ENCODE results near the gene TCERG1L. TPM values are rescaled to one million over a fixed set of nuclear protein-coding genes. Genes with fewer than 3 reads are reported as not detected.

Gene TCERG1L
- total RNA-seq, 1 donor from 2014 or later = 0.46 TPM

DNA sequence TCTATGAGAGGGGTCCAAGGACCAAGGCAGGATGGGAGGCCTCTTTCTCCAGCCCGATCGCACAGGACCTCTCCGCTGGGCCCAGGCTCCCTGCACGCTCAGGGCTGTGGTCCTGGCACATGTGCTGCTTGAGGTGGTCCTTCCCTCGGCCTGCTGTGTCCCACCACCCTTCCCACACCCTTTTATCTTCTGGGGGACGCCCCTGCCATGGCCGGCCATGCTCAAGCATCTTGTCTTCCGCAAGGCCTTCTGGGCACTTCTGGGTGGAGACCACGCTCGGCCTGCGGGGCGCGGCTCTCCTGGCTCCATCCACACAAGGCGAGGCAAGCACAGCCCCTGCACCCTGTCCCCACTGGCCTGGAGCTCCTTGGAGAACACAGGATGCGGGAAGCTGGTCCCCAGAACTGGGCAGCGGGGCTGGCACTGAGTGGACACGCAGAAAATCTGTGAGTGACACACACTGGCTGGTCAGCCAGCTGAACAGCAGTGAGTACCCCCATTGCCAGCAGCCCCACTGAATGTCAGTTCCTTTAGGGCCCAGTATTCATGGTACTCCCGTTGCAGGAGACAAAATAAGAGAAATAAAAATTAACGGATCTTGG lies 115.9 kb downstream of the TCERG1L start:
- TF ChIP-seq, protein P1, sequence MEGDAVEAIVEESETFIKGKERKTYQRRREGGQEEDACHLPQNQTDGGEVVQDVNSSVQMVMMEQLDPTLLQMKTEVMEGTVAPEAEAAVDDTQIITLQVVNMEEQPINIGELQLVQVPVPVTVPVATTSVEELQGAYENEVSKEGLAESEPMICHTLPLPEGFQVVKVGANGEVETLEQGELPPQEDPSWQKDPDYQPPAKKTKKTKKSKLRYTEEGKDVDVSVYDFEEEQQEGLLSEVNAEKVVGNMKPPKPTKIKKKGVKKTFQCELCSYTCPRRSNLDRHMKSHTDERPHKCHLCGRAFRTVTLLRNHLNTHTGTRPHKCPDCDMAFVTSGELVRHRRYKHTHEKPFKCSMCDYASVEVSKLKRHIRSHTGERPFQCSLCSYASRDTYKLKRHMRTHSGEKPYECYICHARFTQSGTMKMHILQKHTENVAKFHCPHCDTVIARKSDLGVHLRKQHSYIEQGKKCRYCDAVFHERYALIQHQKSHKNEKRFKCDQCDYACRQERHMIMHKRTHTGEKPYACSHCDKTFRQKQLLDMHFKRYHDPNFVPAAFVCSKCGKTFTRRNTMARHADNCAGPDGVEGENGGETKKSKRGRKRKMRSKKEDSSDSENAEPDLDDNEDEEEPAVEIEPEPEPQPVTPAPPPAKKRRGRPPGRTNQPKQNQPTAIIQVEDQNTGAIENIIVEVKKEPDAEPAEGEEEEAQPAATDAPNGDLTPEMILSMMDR (IDR thresholded peaks at IDR 0.05; ENCODE audit: insufficient read depth, low read length, poor library complexity, severe bottlenecking) = no peak
- Histone ChIP-seq H3K36me3 (ENCODE audit: control insufficient read depth, insufficient read depth, low read length) (no peaks in the 10 kb centered on the region), H3K4me3 (ENCODE audit: low read depth, low read length) (no peak overlapping the region), H3K27me3 (ENCODE audit: control insufficient read depth, insufficient read depth, low read length) (no peaks in the 10 kb centered on the region)
- DNase-seq (ENCODE audit: low read depth) = no peak

DNA sequence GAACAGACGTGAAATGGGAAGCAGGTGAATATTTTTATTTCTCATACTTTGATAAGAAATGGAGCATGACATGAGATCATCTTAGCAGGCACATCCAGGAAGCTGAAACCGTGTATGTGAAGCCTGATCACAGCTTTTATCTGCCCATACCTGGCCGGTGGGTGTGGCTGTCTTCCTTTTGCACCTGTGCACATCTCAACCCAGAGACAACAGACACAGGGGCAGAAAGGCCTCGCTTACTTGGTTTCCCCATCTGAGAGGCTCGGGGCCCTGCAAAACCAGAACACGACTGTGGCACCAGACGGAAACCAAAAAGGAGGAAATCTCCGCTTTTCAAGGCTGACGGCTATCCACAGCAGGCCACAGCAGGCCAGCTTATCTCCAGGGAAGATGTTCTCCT lies 116.4 kb downstream of the TCERG1L start:
- Histone ChIP-seq H3K4me3 (ENCODE audit: low read depth, low read length) (no peak overlapping the region), H3K27me3 (ENCODE audit: control insufficient read depth, insufficient read depth, low read length) (no peaks in the 10 kb centered on the region), H3K36me3 (ENCODE audit: control insufficient read depth, insufficient read depth, low read length) (no peaks in the 10 kb centered on the region)
- DNase-seq (ENCODE audit: low read depth) = no peak
- TF ChIP-seq, protein P1 (IDR thresholded peaks at IDR 0.05; ENCODE audit: insufficient read depth, low read length, poor library complexity, severe bottlenecking) = no peak

DNA sequence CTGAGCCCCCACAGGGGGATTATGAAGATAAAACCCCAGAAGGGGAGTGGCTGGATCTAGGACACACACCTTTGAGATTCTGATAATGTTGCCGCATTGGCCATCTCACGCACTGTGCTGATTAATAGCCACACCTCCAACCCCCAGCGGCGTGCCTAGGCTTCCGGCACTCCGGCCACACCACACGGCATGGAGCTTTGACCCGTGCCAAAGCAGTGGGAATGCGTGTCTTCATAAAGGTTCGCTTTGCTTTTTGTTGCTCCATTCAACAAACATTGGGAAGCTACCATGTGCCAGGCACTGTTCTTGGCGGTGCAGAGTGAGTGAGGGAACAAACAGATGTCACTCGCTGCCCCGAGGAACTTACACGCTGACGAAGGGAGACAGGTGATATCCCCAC lies 117.6 kb downstream of the TCERG1L start:
- Histone ChIP-seq H3K27me3 (ENCODE audit: control insufficient read depth, insufficient read depth, low read length) (no peaks in the 10 kb centered on the region), H3K36me3 (ENCODE audit: control insufficient read depth, insufficient read depth, low read length) (no peaks in the 10 kb centered on the region), H3K4me3 (ENCODE audit: low read depth, low read length) (no peak overlapping the region)
- TF ChIP-seq, protein P1 (IDR thresholded peaks at IDR 0.05; ENCODE audit: insufficient read depth, low read length, poor library complexity, severe bottlenecking) = no peak
- DNase-seq (ENCODE audit: low read depth) = no peak

GRCh38 chr10:131188494-131188893 lies 123.0 kb downstream of the TCERG1L start:
- TF ChIP-seq, protein P1 (IDR thresholded peaks at IDR 0.05; ENCODE audit: insufficient read depth, low read length, poor library complexity, severe bottlenecking) = no peak
- H3K4me3 ChIP-seq (ENCODE audit: low read depth, low read length) = no peak overlapping the region
- no peak for DNase-seq (ENCODE audit: low read depth)
- no peaks in the 10 kb centered on the region for H3K36me3 ChIP-seq (ENCODE audit: control insufficient read depth, insufficient read depth, low read length)
- no peaks in the 10 kb centered on the region for H3K27me3 ChIP-seq (ENCODE audit: control insufficient read depth, insufficient read depth, low read length)

- Histone ChIP-seq H3K36me3 (ENCODE audit: control insufficient read depth, insufficient read depth, low read length) (no peaks in the 10 kb centered on the region), H3K27me3 (ENCODE audit: control insufficient read depth, insufficient read depth, low read length) (no peaks in the 10 kb centered on the region), H3K4me3 (ENCODE audit: low read depth, low read length) (no peak overlapping the region)
- no peak for DNase-seq (ENCODE audit: low read depth)
- TF ChIP-seq, protein P1 (IDR thresholded peaks at IDR 0.05; ENCODE audit: insufficient read depth, low read length, poor library complexity, severe bottlenecking) = no peak
Observed at GRCh38 chr10:131187926-131188325, 123.6 kb downstream of the TCERG1L start.

- TF ChIP-seq, protein P1 (IDR thresholded peaks at IDR 0.05; ENCODE audit: insufficient read depth, low read length, poor library complexity, severe bottlenecking) = no peak
- no peaks in the 10 kb centered on the region for H3K36me3 ChIP-seq (ENCODE audit: control insufficient read depth, insufficient read depth, low read length)
- no peaks in the 10 kb centered on the region for H3K27me3 ChIP-seq (ENCODE audit: control insufficient read depth, insufficient read depth, low read length)
- H3K4me3 ChIP-seq (ENCODE audit: low read depth, low read length) = no peak overlapping the region
- DNase-seq (ENCODE audit: low read depth) = no peak
Observed at GRCh38 chr10:131187274-131187673, 124.2 kb downstream of the TCERG1L start.

All from kidney epithelial cell (primary cell).